Measurements from ENCODE around the gene EML4.

DNA sequence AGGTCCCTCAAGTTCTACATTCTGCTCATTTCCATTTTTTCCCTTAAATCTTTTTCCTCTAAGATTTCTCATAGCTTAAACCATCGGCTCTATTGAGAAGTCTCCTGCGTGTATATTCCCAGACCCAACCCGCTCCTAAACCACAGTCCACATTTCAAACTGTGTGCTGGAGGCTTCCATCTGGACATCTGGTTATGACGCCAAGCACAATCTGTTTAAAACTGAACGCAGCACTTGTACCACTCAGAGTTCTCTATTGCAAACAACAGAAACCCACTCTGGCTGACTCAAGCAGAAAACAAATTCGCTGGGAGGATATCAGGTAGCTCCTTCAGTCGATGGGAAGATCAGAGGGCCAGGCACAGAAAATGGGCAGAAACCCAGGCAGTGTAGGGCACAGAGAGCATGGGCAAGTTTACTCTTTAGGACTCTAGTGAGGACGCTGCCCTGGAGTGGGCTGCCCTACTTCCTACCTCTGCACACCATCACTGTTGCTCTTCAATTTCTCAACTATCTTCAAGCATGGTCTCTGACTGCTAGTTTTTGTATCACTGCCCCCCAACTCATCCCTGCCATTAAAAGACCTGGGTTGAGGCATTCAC lies 5.6 kb upstream of the EML4 start:
- no peak for TF ChIP-seq GATA3 (IDR thresholded peaks at IDR 0.05; ENCODE audit: low read depth, low read length)
- no peak for TF ChIP-seq GATA2 (IDR thresholded peaks at IDR 0.05; ENCODE audit: low read depth, low read length)

Measured in SH-SY5Y (cell line).